Embryonic facial prominence (tissue), 1 donor: ENCODE measurements around the gene PRDM16.

Experiments
- DNase-seq: peaks from one replicate; pipeline ENCODE4 v3.0.0-alpha.2; 2016; ENCODE audit errors: extremely low spot score

PRDM16 gene

DNA sequence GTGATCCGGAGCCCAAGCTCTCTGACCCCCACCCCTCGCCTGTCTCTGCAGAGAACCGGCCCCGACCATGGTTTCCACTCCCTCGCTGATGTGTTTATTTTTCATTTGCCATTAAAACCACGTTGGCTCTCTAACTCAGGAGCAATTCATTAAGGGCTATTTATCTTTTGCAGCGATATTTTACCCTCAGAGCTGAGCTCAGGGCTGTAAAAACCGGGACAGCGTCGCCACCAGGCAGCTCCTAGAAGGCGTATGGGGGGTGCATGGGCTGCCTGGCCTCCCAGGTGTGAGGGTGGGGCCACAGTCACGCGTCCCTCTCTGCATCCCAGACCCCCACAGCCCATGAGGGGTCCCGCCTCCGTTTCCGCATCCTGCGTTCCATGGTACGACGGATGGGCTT lies 71.4 kb downstream of the PRDM16 start:
- DNase-seq = no peak

DNA sequence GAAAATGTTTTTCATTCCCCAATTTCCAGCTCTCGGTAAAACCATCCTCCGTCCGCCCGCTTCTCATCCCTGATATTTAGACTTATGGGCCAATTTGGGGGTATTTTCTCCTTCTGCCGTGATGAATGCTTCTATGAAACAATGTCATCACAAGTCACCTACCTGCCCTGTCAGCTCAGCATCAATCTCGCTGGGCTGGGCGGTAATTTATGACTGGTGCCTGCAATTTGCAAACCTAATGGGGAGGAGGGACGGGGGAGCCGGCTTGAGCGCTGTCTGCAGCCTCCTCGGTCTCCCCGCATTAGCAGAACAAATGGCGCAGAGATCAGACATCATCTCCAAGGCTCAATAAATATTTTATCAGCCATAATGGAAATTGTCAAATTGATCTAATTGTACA lies 72.1 kb downstream of the PRDM16 start:
- DNase-seq = no peak

DNA sequence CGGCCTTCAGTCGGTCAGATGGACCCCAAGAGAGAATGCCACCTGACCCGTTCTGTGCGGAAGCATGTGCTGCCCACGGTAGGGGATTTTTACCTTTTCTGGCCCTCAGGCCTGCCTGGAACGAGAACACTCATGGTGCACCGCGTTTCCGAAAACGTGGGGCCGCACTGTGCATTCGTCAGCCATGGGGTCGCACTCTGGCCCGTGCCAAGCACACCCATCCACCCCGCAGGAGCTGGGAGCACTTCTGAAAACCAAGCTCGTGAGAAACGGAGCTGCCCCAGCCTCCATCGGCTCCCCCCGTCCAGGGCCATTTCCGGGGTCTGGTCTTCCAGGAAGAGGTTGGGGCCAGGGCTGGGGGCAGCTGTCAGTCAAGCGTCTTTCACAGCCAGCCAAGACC lies 72.8 kb downstream of the PRDM16 start:
- DNase-seq = no peak

DNA sequence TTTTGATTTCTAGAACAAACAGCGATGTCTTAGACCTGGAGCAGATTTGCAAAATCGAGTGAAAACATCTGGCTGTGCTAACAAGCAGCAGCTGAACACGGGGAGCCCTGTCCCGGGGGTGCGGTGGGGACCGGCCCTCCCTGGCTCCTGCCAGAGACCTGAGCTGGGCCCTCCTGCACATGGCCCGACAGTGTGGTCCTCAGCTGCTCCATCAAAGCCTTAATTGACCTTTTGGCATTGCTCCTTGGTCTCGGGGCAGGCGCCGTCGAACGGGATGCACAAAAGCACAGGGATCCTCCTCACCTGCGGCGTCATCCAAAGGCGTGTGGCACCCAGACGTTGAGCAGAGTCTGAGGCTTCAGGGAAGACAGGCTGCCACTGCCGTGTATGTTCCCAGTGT lies 73.2 kb downstream of the PRDM16 start:
- no peak for DNase-seq

DNA sequence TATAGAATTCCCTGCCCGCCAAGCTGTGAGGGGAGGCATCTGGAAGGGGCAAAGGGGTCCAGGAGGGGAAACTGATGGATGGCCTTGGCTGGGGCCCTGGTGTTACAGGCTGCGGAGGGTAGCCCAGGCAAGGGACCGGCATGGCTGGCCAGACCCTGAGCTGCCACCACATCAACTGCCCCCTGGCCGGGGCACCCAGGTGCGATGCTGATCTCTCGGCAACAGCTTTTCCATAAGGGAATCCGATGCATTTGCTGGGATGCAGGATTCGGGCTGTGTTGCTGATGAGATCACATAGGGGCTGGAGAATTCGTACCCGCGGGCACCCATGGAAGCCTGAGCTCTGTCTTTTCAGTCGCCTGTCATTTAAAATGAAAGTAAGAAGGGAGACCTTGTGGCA lies 73.7 kb downstream of the PRDM16 start:
- DNase-seq = no peak

DNA sequence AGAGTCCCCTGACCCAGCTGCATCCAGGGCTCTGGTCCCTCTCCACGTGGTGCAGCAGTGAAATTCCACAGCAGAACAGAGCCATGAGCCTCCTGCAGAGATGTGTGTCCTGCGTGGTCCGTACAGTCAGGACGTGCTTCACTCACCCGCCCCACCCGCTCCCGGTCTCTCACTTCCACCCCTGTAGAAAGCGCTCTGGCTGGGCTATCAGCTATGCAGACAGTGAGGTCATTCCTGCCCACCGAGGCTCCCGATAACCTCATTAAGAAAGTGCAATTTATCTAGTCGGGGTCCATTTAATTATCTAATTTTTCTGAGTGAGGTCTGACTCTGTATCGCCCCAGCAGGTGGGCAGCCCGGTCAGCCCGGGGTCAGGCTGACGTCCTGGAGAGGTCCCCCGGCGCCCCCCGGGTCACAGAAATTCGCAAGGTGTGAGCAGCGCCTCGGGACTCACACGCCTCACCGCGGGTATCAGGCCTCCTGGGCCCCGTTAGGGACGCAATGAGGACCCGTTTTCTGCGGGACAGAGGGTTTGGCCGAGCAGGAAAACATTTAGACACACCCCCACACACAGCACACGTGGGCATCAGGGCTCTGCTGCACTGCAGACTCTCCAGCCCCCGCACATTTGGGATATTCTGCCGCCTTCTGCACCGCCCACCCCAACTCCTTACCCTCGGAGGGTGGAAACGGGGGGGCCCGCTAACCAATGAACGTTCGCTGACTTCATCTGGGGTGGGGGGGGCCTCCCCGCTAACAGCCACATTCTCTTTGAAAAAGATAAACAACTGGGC lies 76.7 kb downstream of the PRDM16 start:
- no peak for DNase-seq

DNA sequence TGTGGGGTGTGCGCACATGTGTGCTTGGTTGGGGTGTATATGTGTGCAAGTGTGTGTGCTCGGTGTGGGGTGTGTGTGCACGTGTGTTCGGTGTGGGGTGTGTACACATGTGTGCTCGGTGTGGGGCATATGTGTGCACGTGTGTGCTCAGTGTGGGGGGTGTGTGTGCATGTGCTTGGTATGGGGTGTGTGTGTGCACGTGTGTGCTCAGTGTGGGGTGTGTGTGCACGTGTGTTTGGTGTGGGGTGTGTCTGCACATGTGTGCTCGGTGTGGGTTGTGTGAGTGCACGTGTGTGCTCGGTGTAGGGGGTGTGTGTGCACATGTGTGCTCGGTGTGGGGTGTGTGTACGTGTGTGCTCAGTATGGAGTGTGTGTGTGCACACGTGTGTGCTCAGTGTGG lies 77.5 kb downstream of the PRDM16 start:
- no peak for DNase-seq

DNA sequence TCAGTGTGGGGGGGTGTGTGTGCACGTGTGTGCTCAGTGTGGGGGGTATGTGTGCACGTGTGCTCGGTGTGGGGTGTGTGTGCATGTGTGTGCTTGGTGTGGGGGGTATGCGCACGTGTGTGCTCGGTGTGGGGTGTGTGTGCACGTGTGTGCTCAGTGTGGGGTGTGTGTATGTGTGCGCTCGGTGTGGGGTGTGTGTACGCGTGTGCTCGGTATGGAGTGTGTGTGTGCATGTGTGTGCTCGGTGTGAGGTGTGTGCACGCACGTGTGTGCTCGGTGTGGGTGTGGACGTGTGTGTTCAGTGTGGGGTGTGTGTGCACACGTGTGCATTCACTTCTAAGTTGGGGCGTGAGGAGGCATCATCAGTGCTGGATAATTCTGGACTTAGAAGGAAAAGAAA lies 77.9 kb downstream of the PRDM16 start:
- no peak for DNase-seq

DNA sequence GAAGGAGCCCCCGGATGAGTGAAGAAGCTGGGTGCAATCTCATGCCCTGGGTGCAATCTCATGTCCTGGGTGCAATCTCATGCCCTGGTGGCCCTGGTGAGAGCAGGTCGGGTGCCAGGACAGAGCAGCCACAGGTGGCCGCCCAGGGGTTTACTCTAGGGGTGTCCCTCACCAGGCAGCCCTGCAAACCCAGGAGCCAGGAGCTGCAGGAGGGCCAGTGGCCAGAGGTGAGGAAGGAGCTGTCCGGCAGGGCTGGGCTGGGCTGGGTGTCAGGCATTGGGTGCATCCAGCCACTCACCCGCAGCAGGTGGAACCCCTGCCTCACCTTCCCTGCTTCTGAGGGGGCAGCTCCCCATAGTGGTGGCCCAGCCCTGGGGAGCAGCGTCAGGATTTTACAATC lies 79.2 kb downstream of the PRDM16 start:
- no peak for DNase-seq

DNA sequence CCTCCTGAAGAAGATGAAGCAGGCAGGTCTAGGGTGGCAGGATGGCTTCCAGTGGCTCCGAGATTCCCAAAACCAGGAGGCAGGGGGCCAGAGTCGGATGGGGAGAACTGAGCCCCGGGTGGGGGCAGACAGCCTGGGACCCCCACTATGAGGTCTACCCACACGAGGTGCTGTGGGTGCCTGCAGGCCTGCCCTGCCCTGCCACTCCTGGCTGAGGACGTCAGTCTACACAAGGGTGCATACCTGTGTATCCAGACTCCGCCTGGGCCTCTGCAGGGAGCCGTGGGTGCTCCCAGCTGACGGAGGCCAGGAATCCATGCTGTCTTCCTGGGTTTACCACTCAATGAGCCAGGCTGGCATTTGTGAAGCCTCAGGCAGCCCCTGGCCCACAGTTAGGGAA lies 80.3 kb downstream of the PRDM16 start:
- DNase-seq = no peak

DNA sequence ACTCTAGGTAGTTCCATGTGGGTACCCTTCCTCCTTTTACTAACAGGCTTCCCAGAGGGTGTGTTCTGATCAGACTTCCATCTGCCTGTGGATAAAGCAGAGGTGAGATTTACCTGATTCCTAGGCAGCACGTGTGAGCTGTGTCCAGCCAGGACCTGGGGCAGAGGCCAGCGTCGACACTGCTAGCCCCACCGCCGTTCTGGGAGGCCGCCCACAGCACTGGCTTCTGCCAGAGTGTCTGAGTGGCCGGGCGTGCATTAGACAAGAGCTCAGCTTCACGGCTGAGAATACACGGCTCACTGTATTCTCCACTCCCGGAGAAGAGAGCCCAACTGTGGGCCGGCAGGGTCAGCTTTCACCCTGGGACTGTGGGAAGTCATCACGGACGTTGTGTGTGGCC lies 82.5 kb downstream of the PRDM16 start:
- no peak for DNase-seq

DNA sequence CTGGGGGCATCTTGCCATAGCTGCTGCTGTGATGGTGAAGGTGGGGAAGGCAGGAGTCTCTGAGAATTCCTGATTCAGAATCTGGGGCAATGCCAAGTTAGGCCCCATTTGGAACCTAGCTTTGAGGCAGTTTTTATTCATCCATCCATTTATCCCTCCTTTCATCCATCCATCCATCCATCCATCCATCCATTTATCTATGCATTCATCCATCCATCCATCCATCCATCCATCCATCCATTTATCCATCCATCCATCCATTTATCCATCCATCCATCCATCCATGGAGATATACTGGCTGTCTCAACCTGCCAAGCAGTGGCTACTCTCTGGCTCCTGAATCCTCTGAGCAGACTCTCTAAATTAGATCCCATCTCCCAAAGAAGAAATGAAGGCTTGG lies 83.1 kb downstream of the PRDM16 start:
- no peak for DNase-seq

DNA sequence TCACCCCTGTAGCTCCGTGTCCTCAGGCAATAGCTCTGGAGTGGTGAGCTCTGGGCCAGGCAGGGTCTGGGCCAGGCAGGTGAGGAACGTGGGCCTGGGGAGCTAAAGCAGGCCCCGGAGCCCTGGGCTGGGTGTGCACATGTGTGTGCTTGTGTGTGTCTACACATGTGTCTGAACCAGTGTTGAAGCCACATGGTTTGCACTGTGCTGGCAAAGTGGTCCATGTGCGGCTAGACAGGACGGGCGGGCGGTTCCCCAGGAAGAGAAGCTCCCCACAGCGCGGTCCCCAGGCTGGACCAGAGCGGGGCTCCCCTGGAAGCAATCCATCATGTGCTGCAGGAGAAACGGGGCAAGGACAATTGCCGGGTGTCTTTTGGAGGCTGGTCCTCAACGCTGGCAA lies 84.2 kb downstream of the PRDM16 start:
- no peak for DNase-seq

DNA sequence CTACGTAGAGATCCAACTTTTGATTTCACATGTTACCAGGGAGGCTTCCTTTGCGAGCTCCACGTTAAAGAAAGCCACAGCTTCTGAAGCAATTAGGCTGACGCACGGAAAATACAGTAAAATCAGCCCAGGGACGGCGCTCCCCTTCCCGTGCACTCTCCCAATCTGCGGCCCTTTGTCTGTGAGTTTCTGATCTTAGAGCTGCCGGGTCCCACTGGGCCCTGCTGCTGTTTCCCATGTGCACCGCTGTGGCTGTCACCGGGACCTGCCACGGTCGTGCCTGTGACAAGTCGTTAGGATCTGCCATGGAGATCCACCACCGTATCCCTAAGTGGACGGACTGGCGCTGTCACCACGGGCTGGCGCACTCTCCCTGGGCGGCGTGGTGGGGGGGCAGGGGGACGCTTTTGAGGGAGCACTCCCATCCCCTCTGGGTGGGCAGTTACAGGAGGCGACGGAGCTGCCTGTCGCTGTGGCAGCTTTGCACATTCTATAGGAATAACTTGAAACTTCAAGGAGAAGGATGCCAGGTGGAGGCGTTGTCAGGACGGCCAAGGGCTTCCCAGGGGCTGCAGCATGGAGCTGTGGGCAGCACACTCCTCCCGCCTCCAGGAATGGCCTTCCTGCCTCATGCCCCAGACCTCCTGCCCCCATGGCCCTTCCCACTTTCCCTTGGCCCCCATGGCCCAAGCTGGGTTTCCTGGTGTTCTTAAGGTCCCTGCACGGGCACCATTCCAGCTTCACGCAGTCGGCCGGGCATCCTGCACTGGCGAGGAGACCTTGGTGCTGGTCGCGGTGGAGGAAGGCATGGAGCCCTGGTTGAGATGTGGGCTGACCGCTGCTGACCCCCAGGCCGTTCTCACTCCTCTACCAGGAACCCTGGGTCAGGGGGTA lies 85.1 kb downstream of the PRDM16 start:
- DNase-seq = no peak

DNA sequence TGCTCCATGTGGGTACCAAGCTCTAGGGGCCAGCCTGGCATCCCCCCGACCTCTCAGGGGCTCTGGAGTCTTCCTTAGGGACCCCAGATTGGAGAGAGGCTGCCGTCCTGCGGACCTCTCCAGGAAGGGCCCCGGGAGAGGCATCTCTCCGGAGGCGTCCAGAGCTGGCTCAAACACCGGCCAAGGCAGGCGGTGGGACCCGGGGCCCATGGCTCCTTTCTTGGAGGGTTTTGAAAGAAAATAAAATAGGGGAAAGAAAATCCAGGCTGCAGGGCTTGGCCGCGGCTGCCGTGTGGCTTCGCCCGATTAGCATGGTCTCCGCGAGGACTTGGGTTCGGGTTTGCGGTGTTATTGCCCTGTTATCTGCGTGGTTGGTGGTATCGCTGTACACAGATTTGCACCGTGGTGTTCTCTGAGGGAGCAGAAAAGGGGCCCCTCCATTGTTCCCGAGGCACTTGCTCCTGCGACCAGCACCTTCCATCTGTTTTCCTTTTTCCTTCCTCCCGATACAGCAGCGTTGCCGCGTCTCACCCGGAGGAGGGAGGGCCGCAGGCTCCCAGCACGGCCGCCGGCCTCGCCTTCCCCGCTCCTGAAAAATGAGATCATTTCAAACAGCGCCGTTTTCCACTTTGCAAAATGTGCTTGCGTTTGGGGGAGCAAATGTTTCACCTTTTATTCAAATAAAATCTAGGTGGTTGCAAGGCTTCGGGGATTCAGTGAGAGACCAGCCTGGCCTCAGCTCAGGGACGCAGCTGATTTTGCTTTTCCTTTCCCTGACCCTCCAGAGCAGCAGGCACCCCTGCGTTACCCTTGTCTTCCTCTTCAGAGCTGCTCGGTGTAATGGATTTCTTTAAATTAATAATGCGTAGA lies 86.3 kb downstream of the PRDM16 start:
- DNase-seq = no peak

DNA sequence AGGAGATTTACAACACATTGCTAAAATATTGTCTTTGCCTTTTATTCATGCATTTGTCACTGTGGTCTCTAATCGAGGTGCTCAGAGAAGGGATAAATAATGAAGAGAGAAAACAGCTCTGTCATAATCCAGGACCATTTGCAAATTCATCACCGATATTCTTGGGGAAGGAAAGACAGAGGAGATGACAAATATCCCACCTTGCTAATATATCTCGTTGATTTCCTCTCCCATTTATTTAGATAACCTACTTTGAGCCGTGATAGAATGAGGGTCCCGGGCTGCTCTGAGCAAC lies 86.9 kb downstream of the PRDM16 start:
- DNase-seq = no peak

DNA sequence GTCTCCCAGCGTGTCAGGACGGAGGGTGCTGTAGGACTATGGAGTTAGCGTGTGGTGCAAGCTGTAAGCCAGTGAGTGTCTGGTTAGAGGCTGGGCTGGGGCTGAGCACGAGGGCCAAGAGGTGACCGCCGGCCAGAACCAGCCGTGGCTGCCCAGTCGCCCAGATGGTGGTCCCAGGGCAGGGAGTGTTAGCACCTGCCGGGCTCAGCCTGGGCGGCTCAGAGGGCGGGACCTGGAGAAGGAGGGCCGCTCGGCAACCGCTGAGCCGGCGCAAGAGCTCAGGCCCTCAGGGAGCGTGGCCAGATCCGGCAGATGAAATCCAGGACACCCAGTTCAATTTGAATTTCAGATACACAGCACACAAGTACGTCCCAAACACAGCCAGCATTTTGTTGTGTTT lies 87.9 kb downstream of the PRDM16 start:
- DNase-seq = no peak

DNA sequence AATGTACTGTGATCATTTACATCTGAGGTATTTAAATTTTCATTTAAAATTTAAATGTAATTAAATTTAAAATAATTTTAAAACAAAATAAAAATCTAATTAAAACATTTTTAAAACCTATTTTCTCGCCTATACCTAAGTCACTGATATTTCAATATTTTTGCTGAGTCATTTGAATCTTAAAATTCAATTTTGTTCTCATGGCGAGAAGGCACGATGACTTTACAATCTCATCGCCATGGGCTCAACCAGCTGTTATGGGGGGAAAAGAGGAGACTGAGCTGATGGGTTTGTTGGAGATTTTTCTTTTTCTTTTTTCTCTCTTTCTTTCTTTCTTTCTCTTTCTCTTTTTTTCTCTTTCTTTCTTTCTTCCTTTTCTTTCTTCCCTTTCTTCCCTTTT lies 89.3 kb downstream of the PRDM16 start:
- no peak for DNase-seq

DNA sequence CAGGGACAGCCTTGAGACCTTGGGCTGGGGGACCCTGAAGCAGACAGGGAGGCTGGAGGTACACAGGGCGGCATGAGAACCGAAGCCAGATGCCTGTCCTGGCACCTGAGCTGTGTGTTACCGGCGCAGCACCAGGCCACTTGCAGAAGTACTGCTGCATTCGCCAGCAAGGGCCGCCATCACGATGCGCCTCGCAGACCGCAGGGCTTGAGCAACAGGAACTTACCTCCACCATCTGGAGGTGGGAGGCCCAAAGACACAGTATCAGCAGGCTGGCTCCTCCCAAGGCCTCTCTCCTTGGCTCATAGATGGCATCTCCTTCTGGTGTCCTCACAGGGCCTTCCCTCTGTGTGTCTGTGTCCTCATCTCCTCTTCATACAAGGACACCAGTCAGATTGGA lies 90.1 kb downstream of the PRDM16 start:
- no peak for DNase-seq

DNA sequence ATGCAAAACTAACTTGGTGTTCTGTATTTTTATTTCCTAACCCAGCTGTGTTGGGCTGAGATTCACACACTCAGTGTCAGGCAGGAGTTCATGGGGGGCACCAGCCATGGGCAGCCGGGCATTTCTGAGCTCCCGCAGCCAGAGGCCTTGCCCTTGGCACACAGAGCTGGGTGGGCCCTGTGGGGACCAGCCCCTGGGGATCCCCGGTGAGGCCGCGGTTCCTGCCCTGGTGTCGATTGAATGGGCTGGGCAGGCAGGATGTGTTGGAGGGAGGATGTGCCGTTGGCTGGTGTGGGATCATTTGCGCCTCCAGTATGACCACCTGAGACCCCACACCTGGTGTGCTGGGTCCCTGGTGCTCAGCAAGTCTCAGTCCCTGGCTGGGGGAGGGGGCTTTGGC lies 91.0 kb downstream of the PRDM16 start:
- DNase-seq = no peak

DNA sequence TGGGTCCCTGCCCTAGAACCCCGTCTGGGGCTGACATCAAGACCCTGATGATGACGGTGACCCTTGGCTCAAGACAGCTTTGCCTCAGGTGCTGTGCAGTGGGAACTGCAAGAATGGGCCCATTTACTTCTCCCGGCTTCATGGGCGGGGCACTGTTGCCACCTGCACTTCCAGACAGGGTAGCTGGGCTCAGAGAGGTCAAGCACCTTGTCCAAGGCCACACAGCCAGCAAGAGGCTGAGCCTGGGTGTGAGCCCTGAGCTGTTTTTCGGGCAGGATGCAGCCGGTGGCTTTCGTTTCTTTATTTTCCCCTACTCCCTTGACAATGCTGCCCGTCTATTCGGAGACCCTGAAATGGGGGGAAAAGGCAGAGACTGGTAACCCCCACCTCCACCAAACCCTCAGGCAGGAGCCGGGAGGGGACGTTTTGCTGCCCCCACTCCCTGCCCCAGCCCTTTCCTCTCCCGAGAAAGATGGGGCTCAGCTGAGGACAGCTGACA lies 91.7 kb downstream of the PRDM16 start:
- DNase-seq = no peak

DNA sequence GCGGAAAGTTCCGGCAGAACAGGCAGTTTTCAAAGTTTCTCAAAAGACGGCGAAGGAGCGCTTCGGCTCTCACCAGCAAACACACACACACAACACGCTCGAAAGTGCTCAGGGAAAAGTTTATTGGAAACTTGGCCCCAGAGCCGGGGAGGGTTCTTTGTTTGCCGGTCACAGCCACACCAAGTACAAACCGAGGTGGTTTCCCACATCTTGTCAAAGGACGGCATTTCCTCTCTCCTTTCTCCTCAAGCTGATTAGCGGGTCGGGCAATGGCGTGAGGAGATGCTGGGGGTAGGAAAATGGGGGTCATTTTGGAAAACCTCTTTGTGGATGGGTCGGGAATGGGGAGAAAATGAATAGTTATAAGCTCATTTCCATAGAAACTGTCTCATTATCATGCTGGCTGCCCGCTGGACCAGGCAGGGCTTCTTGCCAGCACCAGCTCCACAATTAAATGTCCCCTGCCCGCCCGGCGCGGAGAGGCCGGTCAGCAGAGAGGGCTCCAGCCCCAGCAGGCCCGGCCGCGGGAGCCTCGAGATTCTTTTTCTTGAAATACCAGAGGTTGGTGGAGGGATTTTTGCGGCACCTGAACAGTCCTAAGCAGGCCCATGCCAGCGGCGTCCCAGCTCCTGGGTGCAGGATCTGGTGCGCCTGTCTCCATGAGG lies 92.3 kb downstream of the PRDM16 start:
- no peak for DNase-seq
